HG02885 (cell line): ENCODE measurements around the gene CCDC93.

Experiments
- ATAC-seq: cut with Tn5 transposase; IDR thresholded peaks from one replicate; pipeline ENCODE4 v1.9.1; 2021; ENCODE audit warnings: mild to moderate bottlenecking; ENCODE audit not compliant: unreplicated experiment, poor library complexity

The CCDC93 gene, protein sequence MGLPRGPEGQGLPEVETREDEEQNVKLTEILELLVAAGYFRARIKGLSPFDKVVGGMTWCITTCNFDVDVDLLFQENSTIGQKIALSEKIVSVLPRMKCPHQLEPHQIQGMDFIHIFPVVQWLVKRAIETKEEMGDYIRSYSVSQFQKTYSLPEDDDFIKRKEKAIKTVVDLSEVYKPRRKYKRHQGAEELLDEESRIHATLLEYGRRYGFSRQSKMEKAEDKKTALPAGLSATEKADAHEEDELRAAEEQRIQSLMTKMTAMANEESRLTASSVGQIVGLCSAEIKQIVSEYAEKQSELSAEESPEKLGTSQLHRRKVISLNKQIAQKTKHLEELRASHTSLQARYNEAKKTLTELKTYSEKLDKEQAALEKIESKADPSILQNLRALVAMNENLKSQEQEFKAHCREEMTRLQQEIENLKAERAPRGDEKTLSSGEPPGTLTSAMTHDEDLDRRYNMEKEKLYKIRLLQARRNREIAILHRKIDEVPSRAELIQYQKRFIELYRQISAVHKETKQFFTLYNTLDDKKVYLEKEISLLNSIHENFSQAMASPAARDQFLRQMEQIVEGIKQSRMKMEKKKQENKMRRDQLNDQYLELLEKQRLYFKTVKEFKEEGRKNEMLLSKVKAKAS

DNA sequence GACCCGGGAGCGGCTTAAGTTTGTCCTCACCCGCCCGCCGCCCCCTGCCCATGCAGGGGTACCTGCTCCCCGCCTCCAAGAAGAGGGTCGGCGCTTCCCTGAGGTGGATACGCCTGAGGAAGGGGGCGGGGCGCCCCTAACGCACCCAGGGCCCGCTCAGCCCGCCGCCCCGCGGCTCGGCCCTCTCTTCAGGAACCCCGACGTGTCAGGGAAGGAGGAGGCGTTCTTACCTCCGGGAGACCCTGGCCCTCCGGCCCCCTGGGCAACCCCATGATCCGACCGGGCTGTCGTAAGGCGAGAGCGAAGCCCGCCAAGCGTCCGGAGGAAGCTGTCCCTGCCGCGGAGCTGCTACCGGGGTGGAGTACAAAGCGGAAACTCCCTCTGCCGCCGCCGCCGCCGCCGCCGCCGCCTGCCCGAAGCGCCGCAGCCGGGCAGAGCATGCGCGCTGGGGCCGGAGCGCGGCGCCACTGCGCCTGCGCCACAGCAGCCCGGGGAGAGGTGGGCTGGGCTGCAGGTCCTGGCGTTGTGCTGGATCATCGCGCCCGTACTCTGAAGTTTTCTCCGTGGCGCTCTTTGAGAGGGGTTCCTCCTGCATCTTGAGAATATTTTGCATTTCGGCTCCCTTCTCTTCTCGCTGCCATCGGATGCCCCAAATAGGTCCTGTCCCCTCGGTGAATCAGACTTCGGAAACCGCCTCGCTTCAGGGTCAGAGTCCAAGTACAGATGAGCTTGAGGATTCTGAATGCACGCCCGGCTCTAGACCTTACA lies at the start of gene CCDC93:
Gene CCDC93, minus strand, starts transcription at position 347 of the 768 bp plus-strand sequence. Its CDS starts 75 bp downstream, at position 272.
- peak; percentile 89 for ATAC-seq

DNA sequence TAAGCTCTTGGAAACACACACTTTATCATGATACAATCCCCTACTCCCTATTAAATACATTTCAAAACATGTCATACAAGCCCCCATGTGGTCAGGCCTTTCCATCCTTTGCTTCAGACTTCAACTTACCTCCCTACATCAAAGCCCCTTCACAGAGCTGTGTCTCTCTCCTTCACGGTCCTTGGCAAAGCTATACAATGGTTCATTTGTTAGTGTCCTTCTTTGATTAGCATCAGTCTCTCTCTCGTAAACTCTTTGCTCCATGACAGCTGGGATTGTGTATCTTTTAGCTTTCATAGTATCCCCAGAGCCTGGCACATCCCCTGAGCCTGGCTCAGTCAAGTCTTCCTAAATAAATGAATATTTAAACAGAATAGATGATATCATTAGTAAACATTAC lies 48.8 kb upstream of the CCDC93 start:
- ATAC-seq = no peak

DNA sequence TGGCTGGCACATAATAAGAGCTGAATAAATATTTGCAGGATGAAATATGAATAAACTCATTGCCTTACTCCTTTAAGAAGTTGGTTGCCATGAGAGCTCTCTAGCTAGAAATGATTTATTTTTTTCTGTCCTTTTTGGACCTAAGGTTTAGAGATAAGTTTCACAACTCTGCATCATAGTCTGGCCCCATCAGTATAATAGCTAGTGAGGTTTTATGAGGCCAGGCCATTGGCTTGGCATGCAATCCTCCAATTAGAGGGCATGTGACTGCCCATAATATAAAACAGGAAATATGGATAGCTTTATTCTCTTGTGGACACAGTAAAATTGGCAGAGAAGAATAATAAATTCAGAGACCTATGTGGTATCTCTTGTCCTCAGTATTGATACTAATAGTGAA lies 48.2 kb upstream of the CCDC93 start:
- ATAC-seq = no peak

DNA sequence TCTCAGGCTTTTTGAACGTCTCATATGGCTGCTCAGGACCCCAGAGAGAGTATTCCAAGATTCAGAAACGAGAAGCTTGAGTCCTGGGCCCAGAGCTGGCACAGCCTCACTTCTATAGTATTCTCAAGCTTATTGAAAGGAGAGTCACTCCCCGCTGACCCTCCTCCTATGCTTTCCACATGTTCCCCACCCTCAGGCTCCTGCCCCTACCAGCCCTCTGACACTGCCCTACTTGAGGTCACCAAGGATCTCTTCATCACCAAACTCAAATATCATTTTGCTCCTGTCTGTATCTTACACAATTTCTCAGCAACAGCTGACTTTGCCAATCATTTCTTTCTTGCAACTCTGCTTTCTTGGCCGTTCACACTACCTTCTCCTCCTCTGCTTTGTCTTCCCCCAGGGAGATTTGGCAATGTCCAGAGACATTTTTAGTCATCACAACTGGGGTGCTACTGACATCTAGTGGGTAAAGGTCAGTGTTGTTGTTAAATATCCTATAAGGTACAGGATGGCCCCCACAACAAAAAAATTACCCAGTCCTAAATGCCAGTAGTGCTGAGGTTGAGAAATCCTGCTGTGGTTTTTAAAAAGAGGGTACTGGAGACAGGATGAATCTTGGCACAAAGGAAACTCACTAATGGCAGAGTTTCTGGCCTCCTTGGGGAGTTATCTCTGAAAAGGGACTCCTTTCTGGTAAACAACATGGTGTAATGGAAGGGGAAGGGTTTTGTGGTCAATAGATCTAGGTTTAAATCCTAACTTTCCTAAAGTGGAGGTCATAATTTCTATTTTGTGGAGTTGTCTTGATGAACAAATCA lies 47.5 kb upstream of the CCDC93 start:
- peak; percentile 79 for ATAC-seq

DNA sequence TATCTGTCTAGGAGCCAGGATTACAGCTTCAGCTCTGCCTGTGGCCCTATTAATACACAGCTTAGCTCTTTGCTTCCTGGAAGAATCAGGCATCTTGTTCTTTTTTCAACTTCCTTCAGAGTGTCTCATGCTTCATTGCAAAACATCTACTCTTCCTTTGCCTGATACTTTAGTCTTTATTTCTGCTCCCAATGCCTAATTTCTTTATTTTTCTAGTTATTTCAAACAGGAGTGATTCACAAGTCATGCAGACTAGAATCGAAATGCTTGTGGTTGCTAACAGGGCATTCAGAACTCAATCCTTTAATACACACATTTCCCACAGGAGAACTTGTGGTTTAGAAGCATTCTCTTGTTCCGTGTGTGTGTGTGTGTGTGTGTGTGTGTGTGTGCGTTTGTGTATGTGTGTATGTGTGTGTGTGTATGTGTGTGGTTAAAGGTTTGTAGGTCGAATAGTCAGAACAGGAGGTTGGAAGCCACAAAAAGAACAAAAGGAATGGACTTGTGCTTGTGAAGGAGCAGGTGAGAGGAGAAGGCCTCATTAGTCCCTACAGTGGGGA lies 46.1 kb upstream of the CCDC93 start:
- ATAC-seq = no peak

DNA sequence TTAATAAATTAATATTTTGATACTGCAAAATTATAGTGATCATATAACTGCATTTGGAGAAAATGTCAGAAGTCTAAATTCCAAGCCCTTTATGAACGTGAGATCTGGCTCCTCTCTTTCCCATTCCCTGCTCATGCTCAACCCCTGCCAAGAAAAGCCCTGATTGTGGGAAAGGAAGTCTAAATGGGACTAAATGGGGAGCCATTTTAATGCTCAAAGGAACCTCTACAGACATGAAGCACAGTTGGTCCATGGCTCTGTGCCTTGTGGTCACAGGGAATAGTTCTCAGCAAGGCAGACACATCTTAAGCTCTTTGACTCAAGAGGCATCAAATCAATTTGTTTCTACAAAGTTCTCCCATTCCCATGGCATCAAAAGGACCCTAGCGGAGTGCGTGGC lies 45.1 kb upstream of the CCDC93 start:
- no peak for ATAC-seq

DNA sequence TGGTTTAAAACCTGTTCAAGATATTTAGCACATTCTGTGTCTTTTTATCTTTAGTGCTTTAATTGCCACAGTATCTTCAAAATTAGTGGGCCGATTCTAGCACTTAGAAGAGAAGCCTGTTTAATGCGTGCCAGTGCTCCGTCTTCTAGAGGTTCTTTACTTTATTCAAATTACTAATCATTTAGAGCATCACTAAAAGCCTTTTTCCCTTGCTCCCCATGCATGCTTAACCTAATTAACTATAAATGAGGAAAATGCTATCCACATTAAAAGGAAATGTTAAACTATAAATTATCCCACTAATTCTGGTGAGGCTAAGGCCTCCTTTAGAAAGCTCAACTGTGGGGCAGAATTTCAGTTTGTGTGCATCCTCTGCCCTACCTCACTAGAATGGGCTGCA lies 42.9 kb upstream of the CCDC93 start:
- ATAC-seq = no peak

DNA sequence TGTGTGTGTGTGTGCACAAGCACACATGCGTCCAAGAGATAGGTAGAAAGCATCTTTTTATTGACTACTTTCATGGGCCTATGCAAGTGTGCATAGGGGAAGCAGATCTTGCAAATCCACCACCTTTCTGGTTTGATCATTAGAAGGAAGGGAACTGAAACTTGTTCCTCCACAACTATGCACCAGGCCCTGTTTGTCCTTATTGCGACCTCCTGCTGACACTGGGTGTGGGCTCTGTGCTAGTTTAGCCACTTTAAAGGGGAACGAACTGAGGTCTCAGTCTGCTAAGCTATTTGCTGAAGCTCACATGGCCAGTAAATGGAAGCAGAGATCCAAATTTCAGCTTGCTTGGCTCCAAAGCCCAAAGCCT lies 42.3 kb upstream of the CCDC93 start:
- peak; percentile 85 for ATAC-seq

DNA sequence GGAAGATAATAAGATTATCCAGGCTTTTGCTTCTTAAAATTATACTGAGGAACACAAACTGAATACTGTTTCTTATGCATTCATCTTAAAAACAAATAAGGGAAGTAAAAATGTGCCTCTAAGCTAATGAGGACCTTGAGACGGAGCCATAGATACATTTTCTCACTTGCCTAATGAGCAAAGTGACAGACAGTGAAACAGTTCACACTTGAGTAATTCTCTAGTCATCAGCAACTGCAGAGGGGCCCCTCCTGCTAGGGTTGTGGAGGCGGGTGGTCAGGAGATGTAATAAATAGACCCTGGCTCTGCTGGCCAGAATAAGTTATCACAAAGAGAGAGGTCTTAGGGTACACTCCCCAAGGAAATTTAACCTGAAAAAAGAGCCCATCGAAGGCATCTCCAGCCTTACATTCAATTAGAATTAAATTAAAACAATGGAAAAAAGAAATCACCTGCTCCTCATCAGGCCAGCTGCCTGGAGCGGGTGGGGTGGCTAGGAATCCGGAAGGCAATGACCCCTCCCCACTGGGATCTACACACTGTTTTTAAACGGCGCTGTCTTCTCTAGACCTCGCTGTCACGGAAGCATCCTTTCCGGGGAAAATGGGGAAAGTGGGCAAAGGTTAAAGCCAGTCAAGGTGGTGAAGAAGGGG lies 41.8 kb upstream of the CCDC93 start:
- ATAC-seq = peak; percentile 85

DNA sequence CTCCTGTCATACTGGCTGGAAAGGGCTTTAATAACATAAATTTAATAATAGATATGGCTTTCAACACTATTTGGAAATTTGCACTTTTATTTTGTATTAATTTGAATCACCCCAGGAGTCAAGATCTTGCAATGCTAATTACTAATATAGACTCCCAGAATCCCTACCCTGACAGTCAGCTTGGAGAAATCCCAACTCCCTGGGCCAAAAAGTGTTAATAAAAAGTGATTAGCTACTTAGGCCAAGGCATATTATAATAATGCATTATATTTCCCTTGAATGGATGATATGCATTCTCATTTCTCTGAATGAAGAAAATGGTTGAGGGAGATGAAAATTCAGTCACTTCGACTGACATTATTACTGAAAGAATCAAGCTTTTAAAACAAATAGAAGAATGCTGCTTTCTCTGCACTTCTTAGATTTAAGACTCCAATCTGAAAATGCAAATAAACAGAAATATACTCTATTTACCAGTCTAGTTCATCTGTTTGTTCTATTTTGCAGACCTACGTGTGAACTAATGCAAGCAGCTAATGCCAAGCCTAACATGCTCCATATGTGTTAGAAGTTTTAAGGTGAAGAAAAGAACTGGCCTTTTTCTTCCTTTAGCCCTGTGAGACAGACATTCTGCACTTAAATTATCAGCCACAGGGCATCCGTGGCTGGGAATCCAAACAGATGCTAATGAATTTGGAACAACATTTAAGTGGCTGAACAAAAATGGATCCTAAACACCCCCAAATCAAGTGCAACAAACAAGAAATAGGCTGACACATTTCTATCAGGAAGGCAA lies 40.5 kb upstream of the CCDC93 start:
- no peak for ATAC-seq

DNA sequence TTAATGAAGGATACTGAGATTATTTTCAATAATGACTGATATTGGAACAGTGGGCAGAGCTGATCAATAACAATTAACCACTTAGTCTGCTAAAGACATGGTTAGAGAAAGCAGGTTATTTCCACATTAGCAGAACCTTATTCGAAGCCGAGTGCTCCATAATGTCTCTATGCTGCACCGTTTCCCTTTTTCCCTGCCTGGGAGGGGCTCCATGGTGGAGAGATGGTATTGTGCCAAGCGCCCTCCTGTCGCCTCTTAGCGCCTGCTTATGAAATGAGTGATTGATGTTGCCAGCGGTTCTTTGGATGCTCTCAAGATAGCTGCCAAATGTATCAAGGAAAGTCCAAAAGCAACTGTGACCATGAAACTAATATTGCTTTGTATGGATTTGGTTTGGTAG lies 39.8 kb upstream of the CCDC93 start:
- no peak for ATAC-seq

DNA sequence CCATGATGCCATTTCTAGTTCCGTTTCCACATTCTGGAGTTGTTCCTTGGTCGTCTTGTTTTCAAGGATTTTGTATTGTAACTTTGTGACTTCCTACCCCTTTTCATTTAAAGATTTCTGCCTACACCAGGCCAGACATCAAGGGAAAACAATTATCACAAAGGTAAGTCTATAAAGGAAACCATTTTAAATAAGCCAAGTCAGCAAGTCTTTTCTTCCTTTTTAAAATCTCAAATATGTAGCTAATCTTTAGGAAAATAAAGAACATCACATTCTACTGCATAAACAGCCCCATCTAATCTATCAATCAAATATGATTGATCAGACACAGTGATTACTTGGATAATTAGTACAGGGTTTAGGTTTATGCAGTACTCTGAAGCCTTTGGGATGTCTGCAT lies 38.6 kb upstream of the CCDC93 start:
- no peak for ATAC-seq

DNA sequence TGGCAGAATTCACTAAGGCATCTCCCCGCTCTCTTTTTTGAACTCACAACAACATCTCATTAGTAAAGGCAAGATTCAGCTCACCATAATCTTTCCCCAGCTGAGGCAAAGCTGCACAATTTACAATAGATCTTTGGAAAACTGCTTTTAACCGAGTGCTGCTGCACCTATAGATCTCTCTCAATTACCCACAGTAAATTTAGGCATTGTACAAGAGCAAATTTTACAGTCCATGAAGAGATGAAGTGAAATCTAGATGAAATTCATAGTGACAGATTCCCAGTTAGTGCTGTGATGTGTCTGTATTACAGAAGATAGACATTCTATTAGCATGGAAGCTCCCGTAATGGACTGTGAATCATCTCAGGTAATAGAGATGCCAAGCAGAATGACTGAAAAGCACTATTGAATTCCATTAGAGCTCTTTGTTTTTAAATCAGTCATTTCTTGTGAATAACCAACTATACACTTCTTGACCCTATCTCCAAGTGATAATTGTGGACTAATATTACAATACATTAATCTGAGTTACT lies 38.0 kb upstream of the CCDC93 start:
- no peak for ATAC-seq

DNA sequence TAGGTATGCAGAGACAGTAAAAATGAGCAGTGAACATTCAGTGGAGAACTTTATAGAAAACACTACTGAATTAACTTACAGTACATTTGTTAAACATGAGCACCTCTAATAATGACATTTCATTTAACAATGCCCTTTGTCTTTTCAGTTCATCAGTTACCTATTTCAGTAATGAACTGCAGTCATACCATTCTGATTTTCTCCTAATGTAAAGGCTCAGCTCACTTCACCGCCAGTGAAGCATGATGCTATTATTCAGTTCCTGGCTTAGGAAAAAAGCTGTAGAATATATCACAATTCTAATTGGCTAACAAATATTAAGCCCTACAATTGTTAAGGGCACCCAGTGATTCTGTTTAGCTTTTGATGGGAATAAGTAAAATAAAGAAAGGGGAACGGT lies 37.1 kb upstream of the CCDC93 start:
- no peak for ATAC-seq

DNA sequence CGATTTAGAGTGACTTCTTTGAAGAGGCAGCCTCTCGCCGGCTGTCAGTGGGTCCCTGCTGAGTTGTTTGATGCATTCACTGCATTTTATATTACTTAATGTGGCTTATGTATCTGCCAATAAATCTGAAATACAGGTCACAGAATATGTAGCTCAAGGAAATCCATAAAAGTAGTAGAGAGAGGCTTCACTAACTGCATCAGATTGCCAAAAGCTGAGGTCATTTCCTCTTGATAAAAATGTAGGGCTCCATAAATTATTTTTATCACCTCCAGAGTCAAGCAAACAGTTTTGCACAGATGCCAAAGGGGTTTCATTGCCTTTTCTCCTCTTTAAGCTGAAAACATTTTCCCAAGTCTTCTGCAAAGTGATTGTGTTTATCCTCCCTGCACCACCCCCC lies 36.5 kb upstream of the CCDC93 start:
- ATAC-seq = no peak

DNA sequence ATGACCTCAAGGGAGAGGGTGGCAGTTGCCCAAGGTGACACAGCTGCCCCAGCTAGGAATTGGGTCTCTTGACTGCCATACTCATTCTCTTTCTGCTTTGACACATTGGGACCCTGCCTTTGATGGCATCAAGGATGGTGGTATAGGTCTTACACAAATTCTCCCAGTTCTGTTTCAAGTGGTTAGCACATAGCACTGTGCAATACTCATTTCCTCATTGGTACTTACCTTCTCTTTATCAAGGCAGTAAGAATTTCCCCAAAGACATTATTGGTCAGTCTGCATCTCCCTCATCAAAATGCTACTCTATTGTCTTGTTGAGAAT lies 35.9 kb upstream of the CCDC93 start:
- ATAC-seq = peak; percentile 86

DNA sequence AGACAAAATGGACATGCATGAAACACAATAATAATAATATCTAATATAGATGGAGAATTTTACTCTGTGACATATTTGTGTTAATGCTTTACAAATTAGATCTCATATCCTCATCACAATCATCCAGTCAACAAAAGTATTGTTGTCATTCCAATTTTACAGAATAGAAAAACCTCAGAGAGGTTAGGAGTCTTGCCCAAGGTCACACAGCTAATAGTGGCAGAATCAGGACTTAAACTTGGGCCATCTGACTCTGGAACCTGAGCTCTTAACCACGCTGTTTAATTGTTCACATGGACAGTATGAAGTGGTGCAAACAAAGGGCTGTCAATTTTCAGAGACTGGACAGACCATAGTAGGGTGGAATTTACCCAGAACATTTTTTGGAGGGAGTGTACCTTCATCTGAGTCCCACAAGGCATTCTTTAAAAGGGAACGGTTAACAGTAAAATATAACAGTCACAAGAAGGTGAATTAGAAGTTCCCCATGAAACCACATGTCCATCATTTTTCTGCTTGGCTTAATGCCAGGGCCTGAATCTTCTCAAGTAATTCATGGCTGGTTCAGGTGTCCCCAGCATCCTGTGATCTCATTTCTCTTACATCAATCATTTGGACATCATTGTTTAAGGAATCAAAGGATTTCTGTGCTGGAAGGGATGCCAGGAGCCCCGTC lies 35.4 kb upstream of the CCDC93 start:
- peak; percentile 25 for ATAC-seq

DNA sequence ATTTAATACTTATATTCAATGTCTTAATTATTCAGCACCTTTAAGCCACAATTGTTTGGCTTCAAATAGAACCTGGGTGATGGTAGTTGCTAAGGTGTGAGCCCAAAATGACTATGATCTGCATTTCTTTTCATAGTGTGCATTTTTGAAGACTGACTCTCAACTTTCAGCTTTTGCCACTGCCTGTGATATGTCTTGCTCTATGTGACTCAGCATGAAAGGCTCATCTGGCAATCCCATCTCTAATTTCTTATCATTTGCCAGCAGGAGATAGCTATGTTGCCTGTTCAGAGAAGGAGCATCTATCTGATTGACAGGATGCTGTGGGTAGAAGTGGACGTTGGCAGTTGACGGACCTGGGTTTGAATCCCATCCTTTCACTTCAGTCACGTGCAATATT lies 34.5 kb upstream of the CCDC93 start:
- no peak for ATAC-seq
